CD4-positive, alpha-beta T cell treated with Interleukin-10 for 1 hour (primary cell): Measurements from ENCODE around the gene UBR3.
A peak's percentile ranks its signal among the peaks of the same experiment; 100 is the strongest.
"Not testable (repeated sequence)": the region's sequence is repeated elsewhere in the genome, so short reads cannot be mapped to it uniquely, and the experiment has no call there.

ENCODE experiments used
- DNase-seq: peaks from one replicate; pipeline ENCODE4 v3.0.0-alpha.2; 2020

Gene UBR3

DNA sequence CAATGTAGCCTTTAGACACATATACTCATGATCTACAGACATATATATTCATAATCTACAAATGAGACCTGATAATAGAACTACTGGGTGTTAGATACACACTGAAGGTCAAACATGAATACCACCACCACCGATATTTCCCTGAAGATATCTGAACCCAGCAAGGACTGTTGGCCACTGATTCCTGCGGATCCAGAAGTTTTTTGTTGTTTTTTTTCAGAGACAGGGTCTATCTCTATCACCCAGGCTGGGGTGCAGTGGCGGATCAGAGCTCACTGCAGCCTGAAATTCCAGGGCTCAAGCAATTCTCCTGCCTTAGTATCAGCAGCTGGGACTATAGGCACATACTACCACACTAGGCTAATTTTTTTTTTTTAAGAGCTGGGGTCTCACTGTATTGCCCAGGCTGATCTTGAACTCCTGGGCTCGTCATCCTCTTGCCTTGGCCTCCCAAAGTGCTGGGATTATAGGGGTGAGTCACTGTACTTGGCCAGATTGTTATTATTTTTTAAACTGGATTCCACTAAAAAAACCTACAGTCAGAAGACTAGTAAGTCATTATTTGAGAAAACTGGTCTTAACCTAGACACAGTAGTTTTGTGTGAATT is 4.4 kb upstream of the UBR3 start:
- DNase-seq: no peak

DNA sequence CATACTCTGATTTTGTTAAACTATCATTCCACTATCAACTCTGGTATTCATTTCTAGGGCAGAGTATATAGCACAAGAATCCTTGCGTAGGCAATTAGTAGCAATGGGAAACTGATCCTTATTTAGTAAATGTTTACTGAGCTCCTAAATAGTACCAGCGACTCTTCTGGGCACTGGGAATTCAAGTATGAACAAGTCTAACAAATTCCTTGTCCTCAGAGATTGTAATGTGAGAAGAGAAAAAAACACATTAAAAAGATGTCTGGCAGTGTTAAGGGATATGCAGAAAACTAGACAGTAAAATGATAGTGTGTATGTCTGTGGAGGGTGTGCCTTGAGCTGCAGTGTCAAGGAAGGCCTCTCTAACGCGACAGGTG is 3.3 kb upstream of the UBR3 start:
- no peak for DNase-seq

DNA sequence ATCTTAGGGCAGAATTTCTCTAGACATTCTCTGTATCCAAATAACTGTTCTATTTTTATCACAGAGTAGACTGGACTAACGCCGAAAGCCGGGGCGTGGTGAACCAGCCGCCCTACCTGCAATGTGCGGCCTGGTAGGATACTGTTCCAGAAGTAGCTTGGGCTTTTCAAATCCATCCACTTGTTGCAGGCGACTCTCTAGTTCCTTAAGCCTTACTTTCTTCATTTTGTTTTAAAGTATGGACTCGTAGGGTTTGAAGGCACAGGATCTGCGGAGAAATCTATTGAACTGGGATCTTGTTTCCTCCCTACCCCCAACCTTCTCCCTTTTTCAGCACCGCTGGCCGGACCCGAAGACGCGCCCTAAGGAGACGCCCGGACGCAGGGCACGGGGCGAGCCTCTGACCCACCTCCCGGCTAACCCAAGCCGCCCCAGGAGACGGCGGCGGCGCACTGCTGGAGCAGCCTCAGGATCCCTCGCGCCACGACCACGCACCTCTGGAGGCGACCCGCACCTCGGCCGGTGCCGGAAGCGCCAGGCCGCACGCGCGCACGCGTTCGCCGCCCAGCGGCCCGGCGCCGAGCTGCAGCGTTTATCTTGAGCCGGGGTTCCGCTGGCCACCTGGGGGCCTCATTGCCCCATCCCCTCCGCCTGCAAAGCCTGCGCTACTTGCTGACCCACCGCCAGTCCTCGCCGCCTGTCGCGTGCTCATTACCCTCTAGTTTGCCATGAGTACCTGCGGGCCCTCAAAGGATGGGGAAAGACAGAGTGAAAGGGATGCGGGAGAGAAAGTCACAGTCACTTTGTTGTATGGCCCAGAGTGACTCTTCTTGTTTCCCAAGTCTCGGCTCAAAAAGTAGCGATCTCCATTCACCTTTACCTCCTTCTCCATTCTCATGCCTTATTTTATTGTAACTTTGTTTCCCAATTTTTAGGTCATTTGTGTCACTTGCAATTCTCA is 2.6 kb upstream of the UBR3 start, which contains the start of gene METTL5:
METTL5 (minus strand) TSS at position 533 of the 961 bp plus-strand sequence; CDS start at position 225, 308 bp downstream.
- peak; percentile 80 for DNase-seq

DNA sequence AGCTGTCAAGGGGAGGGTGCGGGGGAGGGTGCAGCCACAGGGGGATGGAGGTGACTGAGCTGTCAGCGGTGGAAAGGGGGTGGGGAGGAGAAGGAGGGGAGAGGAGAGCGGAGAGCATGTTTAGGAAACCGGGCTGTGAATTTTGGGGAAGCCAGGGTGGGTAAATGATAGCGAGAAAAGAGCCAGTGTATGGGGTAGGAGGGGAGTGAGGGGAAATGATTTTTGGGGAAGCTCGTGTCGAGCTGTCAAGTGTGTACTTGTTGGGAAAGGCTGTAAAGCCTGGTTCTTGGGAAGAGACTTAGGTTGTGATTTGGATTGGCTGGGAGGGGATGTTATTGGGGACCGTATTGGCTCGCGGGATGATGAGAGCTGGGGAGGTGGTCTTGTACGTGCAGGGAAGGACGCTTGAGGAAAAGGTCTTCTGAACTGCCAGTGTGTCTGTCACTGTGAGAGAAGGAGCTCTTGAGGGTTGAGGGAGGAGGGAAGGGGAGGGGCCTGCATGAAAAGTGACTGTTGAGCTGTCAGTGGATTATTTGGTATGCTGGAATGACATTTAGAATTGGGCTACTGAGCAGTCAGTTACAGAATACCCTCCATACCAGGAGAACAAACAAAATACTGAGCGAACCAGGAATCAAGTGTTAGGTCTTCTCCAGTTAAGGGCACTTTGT is 1.0 kb downstream of the UBR3 start:
- DNase-seq: peak; percentile 47

DNA sequence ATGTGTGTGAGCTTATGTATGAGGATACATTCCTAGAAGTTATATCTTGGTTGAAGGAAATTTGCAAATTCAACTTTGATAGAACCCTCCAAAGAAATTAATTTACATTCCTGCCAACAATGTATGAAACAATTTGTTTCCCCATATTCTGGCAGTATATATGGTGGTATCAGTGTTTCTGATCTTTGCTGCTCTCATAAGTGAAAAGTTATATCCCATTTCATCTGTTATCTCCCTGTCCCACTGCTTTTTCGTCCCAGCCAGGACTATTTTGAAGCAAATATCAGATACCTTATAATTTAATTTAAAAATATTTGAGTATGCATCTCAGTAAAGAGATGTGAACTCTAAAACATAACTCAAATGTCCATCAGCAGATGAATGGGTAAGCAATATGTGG is 7.1 kb downstream of the UBR3 start:
- no peak for DNase-seq

DNA sequence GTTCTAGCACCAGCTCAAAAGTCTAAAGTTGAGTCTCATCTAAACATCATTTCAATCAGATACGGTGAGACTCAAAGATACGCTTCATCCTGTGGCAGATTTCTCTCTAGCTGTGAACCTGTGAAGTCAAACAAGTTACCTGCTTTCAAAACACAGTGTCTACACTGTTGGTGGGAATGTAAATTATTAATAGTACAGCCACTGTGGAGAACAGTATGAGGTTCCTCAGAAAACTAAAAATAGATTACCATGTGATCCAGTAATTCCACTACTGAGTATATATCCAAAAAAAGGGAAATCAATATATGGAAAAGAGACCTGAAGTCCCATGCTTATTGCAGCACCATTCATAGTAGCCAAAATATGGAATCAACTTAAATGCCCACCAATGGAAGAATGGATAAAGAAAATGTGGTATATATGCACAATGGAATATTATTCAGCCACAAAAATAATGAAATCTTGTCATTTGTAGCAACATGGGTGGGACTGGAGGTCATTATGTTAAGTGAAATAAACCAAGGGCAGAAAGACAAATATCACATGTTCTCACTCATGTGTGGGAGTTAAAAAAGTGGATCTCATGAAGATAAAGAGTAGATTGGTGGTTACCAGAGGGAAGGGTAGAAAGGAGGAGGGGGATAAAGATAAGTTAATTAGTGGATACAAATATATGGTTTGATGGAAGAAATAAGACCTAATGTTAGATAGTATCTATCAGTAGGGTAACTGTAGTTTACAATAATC is 11.7 kb downstream of the UBR3 start:
- no peak for DNase-seq

DNA sequence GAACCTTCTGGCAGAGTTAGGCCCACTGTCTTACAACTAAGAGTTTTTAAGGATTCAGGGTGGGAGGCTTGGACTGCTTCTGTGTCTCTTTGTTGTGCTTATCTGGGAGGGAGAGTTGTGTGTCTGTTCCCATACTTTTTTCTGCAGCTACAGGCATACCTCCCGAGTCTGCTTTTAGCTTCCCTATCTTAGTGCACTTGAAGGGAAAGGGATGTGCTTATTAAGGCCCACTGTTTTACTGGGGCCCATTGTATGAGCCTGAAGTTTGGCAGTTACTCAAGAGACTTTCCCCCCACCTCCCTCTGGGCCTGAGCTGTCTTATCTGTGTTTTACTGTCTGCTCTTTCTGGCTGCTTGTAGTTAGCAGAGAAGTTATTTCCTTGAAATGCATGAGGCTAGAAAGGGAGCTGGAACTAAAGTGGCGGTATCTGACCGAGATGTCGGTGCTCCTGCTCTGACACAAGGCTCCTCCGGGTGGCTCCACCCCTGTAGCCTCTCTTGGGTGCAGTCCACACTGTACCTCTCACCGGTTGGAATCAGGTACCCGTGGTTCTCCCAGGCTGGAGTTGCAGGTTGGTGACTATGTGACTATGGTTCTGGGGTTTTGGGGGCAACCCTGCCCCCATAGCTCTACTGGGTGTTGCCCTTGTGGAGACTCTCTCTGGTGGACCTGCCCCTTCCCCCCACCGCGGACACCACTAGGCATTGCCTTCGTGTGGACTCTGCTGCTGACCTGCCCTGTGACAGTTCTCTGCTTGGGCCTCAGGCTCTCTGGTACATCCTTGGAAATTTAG is 12.9 kb downstream of the UBR3 start:
- no peak for DNase-seq

DNA sequence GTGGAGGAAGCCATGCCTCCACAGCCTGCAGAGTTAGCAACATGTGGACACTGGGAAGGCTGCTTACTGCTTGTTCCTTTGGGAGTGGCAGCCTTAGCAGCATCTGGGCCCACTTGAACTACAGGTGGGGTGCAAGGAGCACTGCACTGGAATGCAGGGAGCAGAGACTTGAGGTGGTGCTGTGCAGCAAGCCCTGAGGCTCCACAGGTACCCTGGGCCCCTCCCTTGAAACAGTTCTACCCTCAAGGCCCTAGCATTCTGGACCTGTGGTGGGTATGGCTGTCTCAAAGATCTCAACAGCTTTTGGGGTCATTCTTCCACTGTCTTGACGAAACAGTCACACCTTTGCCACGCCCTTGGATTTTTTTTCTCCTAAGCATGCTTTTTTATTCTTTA is 13.5 kb downstream of the UBR3 start:
- DNase-seq: no peak

DNA sequence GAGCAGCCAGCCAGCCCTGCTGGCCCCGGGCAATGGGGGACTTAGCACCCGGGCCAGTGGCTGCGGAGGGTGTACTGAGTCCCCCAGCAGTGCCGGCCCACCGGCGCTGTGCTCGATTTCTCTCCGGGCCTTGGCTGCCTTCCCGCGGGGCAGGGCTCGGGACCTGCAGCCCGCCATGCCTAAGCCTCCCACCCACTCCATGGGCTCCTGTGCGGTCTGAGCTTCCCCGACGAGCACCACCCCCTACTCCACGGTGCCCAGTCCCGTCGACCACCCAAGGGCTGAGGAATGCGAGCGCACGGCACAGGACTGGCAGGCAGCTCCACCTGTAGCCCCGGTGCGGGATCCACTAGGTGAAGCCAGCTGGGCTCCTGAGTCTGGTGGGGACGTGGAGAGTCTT is 14.4 kb downstream of the UBR3 start:
- not testable (repeated sequence) for DNase-seq

DNA sequence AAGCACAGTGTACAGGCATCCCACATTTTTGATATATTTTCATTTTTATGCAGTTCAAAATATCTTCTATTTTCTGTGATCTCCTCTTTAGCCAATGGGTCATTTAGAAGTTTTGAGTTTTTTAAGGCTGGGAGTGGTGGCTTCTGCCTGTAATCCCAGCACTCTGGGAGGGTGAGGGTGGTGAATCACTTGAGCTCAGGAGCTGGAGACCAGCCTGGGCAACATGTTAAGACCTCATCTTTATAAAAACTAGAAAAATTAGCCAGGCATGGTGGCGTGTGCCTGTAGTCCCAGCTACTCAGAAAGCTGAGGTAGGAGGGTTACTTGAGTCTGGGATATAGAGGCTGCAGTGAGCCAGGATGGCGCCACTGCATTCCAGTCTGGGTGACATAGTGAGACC is 17.8 kb downstream of the UBR3 start:
- no peak for DNase-seq

DNA sequence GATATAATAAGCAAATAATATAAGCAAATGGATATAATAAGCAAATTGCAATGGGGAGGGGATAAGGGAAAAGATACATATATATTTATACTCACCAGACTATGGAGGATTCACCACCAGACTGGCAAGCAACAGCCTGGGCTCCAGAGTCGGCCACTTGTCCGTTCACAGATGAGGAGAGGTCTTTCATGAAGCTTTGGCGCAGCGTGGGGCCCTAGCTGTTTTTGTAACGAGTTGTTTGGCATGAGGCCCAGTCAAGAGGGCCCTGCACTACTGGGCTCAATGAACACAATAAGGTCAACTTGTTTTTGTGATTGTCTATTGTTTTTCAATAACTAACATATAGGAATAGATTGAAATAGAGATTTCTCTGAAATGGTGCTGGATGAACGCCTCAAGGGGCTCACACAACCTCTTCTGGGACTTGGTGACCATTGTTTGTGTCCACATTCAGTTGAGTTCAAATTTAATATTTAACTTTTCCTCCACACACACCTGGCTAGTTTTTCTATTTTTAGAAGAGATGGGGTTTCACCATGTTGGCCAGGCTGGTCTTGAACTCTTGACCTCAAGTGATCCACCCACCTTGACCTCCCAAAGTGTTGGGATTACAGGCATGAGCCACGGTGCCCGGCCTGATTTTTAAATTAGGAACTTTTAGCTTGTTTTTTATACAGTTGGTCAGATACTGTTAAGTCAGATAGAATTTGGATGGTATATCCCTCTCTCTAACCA is 21.9 kb downstream of the UBR3 start:
- not testable (repeated sequence) for DNase-seq

DNA sequence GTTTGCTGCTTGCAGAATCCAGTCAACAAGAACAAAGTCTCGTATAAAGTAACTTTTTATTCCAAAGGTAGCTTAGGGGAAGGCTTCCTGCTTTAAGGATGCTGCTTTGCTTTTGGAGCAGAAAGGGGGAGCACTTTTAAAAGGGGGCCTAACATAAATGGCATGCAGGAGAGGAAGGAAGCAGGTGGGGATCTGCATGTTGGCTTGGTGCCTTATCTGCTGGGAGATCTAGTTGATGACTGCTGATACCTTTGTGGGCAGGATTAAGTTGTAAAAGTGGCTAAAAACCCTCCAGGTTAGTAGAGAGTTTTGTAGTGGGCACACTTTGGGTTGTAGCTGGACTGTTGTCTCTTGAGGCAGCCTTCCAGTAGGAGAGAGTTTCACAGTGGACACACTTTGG is 22.5 kb downstream of the UBR3 start:
- no peak for DNase-seq

DNA sequence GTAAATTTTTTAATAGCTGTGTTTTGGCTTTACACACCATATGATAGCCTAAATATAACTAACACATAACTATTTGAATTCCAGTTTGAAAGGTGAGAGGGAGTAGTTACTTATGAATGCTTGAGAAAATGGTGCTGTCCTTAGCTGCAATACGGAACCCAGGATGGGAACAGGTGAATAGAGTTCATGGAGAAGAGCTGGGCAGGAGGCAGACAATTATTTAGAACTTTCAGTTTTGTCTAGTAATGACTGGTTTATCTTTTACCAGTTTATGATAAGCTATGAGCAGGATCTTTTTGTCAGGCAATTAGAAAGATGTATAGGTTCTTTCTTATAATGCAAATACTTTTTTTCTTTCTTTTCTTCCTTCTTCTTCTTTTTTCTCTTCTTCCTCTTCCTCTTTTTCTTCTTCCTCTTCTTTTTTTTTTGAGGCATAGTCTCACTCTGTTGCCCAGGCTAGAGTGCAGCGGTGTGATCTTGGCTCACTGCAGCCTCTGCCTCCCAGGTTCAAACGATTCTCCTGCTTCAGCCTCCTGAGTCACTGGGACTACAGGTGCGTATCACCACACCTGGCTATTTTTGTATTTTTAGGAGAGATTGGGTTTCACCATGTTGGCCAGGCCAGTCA is 25.9 kb downstream of the UBR3 start:
- no peak for DNase-seq

DNA sequence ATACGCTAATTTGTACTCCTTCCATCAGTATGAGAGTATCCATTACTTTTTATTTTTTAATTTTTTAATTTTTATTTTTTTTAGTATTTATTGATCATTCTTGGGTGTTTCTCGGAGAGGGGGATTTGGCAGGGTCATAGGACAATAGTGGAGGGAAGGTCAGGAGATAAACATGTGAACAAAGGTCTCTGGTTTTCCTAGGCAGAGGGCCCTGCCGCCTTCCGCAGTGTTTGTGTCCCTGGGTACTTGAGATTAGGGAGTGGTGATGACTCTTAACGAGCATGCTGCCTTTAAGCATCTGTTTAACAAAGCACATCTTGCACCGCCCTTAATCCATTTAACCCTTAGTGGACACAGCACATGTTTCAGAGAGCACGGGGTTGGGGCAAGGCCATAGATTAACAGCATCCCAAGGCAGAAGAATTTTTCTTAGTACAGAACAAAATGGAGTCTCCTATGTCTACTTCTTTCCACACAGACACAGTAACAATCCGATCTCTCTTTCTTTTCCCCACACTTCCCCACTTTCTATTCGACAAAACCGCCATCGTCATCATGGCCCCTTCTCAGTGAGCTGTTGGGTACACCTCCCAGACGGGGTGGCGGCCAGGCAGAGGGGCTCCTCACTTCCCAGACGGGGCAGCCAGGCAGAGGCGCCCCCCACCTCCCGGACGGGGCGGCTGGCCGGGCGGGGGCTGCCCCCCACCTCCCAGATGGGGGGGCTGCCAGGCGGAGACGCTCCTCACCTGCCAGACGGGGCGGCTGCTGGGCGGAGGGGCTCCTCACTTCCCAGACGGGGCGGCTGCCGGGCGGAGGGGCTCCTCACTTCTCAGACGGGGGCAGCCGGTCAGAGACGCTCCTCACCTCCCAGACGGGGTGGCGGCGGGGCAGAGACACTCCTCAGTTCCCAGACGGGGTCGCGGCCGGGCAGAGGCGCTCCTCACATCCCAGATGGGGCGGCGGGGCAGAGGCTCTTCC is 28.3 kb downstream of the UBR3 start:
- DNase-seq: not testable (repeated sequence)

DNA sequence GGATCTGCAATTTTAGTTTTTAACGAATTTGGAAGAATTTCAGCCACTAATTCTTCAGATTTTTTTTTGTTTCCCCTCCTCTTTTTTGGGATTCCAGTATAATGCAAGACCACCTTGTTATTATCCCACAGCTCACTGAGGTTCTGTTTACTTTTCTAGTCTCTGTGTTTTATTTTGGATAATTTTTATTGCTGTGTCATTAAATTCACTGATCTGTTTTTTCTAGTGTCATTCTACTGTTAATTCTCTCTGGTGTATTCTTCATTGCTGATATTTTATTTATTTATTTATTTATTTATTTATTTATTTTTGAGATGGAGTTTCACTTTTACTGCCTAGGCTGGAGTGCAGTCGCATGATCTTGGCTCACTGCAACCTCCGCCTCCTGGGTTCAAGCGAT is 32.2 kb downstream of the UBR3 start:
- no peak for DNase-seq

DNA sequence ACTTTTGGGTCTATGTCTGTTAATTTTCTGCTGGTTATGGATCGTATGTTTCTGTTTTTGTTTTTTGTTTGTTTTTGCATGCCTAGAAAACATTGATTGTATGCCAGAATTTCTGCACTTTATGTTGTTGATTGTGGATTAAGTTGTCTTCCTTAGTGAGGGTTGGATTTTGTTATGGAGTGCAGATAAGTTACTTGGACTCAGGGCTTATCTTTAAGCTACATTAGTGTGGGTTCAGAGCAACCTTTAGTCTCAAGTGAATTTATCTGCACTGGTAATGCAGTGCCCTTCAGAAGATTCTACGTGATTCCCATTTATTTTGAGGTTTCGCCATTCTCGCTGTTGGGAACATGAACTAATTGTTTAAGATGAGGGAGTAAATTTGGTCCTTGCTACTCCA is 32.9 kb downstream of the UBR3 start:
- no peak for DNase-seq

DNA sequence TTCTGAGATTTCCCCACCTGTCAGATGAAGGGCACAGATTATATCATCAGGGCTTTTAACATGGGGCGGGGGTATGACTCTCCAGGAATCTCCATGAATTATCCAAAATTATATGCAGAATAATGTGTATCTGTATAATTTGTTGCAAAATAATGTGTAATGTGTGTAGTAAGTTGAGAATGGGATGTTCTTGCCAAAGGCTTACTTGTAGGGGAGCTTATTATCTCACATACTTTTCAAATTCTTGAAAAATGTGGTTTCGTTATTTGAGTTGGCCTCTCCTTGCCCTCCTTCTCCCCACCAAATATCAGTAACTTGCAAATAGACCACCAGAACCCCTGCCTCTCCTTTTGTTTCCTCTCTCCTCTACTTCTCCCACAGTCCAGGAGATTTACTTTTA is 35.6 kb downstream of the UBR3 start:
- no peak for DNase-seq

DNA sequence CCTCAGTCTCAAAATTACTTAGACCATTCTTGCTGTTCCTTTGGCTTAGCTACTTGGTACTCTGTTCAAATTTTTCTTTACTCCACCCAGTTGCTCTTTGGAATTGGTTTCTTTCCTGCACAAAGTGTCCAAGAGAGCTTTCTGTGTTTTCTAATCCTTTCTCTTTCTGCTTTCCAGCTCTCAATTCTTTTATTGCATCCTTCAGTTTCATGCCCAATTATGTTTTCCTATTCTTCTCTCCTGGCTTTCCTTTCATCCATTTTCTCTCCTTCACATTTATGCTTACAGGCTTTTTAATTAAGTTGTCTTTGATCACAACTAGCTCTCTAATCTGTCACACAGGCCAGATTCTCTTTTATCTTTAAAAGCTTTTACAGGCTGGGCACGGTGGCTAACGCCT is 38.2 kb downstream of the UBR3 start:
- DNase-seq: no peak

DNA sequence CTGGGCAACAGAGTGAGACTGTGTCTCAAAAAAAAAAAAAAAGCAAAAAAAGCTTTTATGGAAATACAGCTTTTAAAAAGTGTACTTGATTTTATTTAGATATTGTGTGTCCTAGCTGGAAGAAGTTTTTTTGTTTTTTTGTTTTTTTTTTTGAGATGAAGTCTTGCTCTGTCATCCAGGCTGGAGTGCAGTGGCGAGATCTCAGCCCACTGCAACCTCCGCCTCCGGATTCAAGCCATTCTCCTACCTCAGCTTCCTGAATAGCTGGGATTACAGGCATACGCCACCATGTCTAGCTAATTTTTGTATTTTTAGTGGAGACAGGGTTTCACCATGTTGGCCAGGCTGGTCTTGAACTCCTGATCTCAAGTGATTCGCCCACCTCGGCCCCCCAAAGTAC is 39.0 kb downstream of the UBR3 start:
- not testable (repeated sequence) for DNase-seq

DNA sequence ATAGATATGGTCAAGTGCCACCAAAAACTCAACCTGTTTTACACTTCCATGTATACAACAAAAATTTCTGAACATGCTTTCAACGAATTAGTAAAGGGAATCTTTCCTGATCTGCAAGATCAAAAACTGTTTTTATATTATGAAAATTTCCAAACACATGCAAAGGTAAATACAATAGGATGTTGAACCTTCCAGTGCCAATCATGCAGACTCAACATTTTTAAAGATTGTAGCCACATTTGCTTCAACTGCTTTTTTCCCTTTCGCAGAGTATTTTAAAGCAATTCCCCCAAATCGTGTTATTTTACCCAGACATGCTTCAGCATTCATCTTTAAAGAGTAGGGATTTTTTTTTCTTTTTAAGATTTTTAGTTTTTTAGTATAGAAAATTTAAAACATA is 40.3 kb downstream of the UBR3 start:
- no peak for DNase-seq
